ENCODE measurements around the gene CEP68. TPM values are rescaled to one million over a fixed set of nuclear protein-coding genes. Genes with fewer than 3 reads are reported as not detected.

Gene CEP68
- total RNA-seq, 4 donors from 2014 or later, result 14.1 to 55.0 (median 30.0) TPM

- Histone ChIP-seq H3K9me3 (no peaks in the 10 kb centered on the region), H3K36me3 (no peaks in the 10 kb centered on the region), H3K4me3 (no peak overlapping the region), H3K27ac (no peak overlapping the region), H3K4me1 (no peaks in the 10 kb centered on the region), H3K27me3 (no peaks in the 10 kb centered on the region)
- DNase-seq, result no peak
- no peak for TF ChIP-seq CTCF (IDR thresholded peaks at IDR 0.05)
- TF ChIP-seq POLR2A (IDR thresholded peaks at IDR 0.05), result no peak
- intact Hi-C loops (cut with DNase I; ENCODE audit: low total_unique reads), result no loop called here
Observed at GRCh38 chr2:65097844-65098243, 41.6 kb downstream of the CEP68 start.

GRCh38 chr2:65098741-65099140 lies 42.5 kb downstream of the CEP68 start:
- intact Hi-C loops (cut with DNase I; ENCODE audit: low total_unique reads), result no loop called here
- no peak overlapping the region for H3K4me3 ChIP-seq
- H3K27ac ChIP-seq, result no peak overlapping the region
- no peaks in the 10 kb centered on the region for H3K4me1 ChIP-seq
- DNase-seq, result no peak
- TF ChIP-seq CTCF (IDR thresholded peaks at IDR 0.05) (no peak), POLR2A (IDR thresholded peaks at IDR 0.05) (no peak)
- H3K9me3 ChIP-seq, result no peaks in the 10 kb centered on the region
- H3K27me3 ChIP-seq, result no peaks in the 10 kb centered on the region
- H3K36me3 ChIP-seq, result no peaks in the 10 kb centered on the region

- no peak for DNase-seq
- Histone ChIP-seq H3K4me1 (no peaks in the 10 kb centered on the region), H3K27me3 (no peaks in the 10 kb centered on the region), H3K36me3 (no peaks in the 10 kb centered on the region), H3K27ac (no peak overlapping the region), H3K9me3 (no peaks in the 10 kb centered on the region), H3K4me3 (no peak overlapping the region)
- intact Hi-C loops (cut with DNase I; ENCODE audit: low total_unique reads), result no loop called here
- no peak for TF ChIP-seq POLR2A (IDR thresholded peaks at IDR 0.05)
- no peak for TF ChIP-seq CTCF (IDR thresholded peaks at IDR 0.05)
Observed at GRCh38 chr2:65101071-65101470, 44.9 kb downstream of the CEP68 start.

GRCh38 chr2:65103013-65103715 lies 46.9 kb downstream of the CEP68 start:
- no peak for DNase-seq

More at GRCh38 chr2:65103013-65103715, 46.9 kb downstream of the CEP68 start:
- Histone ChIP-seq H3K36me3 (no peaks in the 10 kb centered on the region), H3K4me3 (no peak overlapping the region), H3K9me3 (no peaks in the 10 kb centered on the region), H3K4me1 (peaks cover 0 to 5% of the 10 kb centered on the region in 2 donors), H3K27me3 (no peaks in the 10 kb centered on the region), H3K27ac (no peak overlapping the region)
- TF ChIP-seq POLR2A (IDR thresholded peaks at IDR 0.05) (no peak), CTCF (IDR thresholded peaks at IDR 0.05) (no peak)
- intact Hi-C loops (cut with DNase I; ENCODE audit: low total_unique reads), result no loop called here

All from uterus (tissue), 4 donors.